CD14-positive monocyte (primary cell): ENCODE measurements around the gene PLA2G1B. TPM values are rescaled to one million over a fixed set of nuclear protein-coding genes. Genes with fewer than 3 reads are reported as not detected.
A peak's percentile ranks its signal among the peaks of the same experiment; 100 is the strongest.

Experiments used
- DNase-seq, 3 donors: peaks; one replicate each; pipeline ENCODE4 v3.0.0-alpha.2; 2011 to 2022
- H2AFZ ChIP-seq: 2 replicates; pipeline ENCODE4 v1.6.0; 2012; ENCODE audit warnings: mild to moderate bottlenecking, low read depth, low read length, inconsistent platforms; ENCODE audit not compliant: insufficient read depth, poor library complexity, severe bottlenecking
- H3K27ac ChIP-seq, 2 donors: 1 replicate in 1 of 2; 2 replicates in 1 of 2; pipeline ENCODE4 v1.5.1; 2012 to 2013; ENCODE audit warnings: low read length in 2 of 2, control low read depth in 1 of 2, inconsistent platforms in 1 of 2, low read depth in 1 of 2, mild to moderate bottlenecking in 1 of 2
- H3K27me3 ChIP-seq, 2 donors: one replicate each; pipeline versions ENCODE4 v1.6.0 to v1.6.1; 2011 to 2013; ENCODE audit warnings: low read length in 2 of 2; ENCODE audit not compliant: control insufficient read depth in 2 of 2, insufficient read depth in 2 of 2
- H3K36me3 ChIP-seq, 2 donors: replicated peaks in 1 of 2; 1 replicate in 1 of 2; 2 replicates in 1 of 2; pipeline versions ENCODE4 v1.5.1 to v1.6.1; 2012 to 2013; ENCODE audit warnings: low read length in 2 of 2, control low read depth in 1 of 2, inconsistent platforms in 1 of 2, mild to moderate bottlenecking in 1 of 2; ENCODE audit not compliant: insufficient read depth in 2 of 2, control insufficient read depth in 1 of 2
- H3K4me1 ChIP-seq, 2 donors: 1 replicate in 1 of 2; 2 replicates in 1 of 2; pipeline versions ENCODE4 v1.5.1 to v1.6.1; 2012 to 2013; ENCODE audit warnings: low read length in 2 of 2, control low read depth in 1 of 2, inconsistent platforms in 1 of 2, mild to moderate bottlenecking in 1 of 2, moderate library complexity in 1 of 2; ENCODE audit not compliant: insufficient read depth in 2 of 2, control insufficient read depth in 1 of 2
- H3K4me2 ChIP-seq: replicated peaks from 2 replicates; pipeline ENCODE3; 2012; ENCODE audit warnings: low read length, moderate library complexity, mild to moderate bottlenecking; ENCODE audit not compliant: poor library complexity, severe bottlenecking; ENCODE audit errors: extremely low read depth
- H3K4me3 ChIP-seq, 3 experiments: fragments of 200-600 bp in 1 of 3; sonication (generic) in 1 of 3; replicated peaks in 1 of 3; 1 replicate in 2 of 3; 2 replicates in 1 of 3; pipeline ENCODE4 v1.5.1; 2011 to 2013; ENCODE audit warnings: low read length in 3 of 3, mild to moderate bottlenecking in 3 of 3, control low read depth in 2 of 3, low read depth in 2 of 3, inconsistent platforms in 1 of 3, moderate library complexity in 1 of 3
- H3K79me2 ChIP-seq: 2 replicates; pipeline ENCODE4 v1.6.0; 2012; ENCODE audit warnings: mild to moderate bottlenecking, control low read depth, inconsistent platforms, low read length, moderate library complexity; ENCODE audit not compliant: insufficient read depth
- H3K9ac ChIP-seq: 2 replicates; pipeline ENCODE4 v1.6.0; 2017; ENCODE audit warnings: low read length, mild to moderate bottlenecking; ENCODE audit not compliant: insufficient read depth, poor library complexity, severe bottlenecking
- H3K9me3 ChIP-seq, 2 donors: replicated peaks in 1 of 2; 1 replicate in 1 of 2; 2 replicates in 1 of 2; pipeline versions ENCODE4 v1.5.1 to v1.6.1; 2012 to 2013; ENCODE audit warnings: low read length in 2 of 2, control low read depth in 1 of 2; ENCODE audit not compliant: control insufficient read depth in 1 of 2, insufficient read depth in 1 of 2
- H4K20me1 ChIP-seq: 2 replicates; pipeline ENCODE4 v1.6.0; 2012; ENCODE audit warnings: mild to moderate bottlenecking, low read length, control low read depth, moderate library complexity; ENCODE audit not compliant: insufficient read depth
- H3K27ac Mint-ChIP-seq, 7 donors: one replicate each; pipeline ENCODE4 v1.8.0; 2020; ENCODE audit warnings: mild to moderate bottlenecking in 7 of 7, mixed read lengths in 7 of 7, moderate library complexity in 6 of 7, inconsistent platforms in 2 of 7
- H3K27me3 Mint-ChIP-seq, 3 donors: one replicate each; pipeline ENCODE4 v1.8.0; 2021 to 2022; ENCODE audit warnings: low read depth in 3 of 3, mild to moderate bottlenecking in 3 of 3, mixed read lengths in 3 of 3, moderate library complexity in 3 of 3, inconsistent platforms in 1 of 3
- H3K36me3 Mint-ChIP-seq, 2 donors: one replicate each; pipeline ENCODE4 v1.8.0; 2020; ENCODE audit warnings: mixed read lengths in 2 of 2, inconsistent platforms in 1 of 2, mild to moderate bottlenecking in 1 of 2
- H3K4me1 Mint-ChIP-seq: one replicate; pipeline ENCODE4 v1.8.0; 2020; ENCODE audit warnings: mild to moderate bottlenecking, mixed read lengths
- H3K4me3 Mint-ChIP-seq, 2 donors: one replicate each; pipeline ENCODE4 v1.8.0; 2020; ENCODE audit warnings: mild to moderate bottlenecking in 2 of 2, mixed read lengths in 2 of 2, moderate library complexity in 1 of 2
- H3K9me3 Mint-ChIP-seq, 7 donors: one replicate each; pipeline ENCODE4 v1.8.0; 2020 to 2022; ENCODE audit warnings: mixed read lengths in 7 of 7, mild to moderate bottlenecking in 6 of 7, moderate library complexity in 6 of 7, inconsistent platforms in 2 of 7
- WGBS: methylation state at CpG from one replicate; pipeline ENCODE4 v1.1.5; 2013; ENCODE audit warnings: missing lambda C conversion rate; ENCODE audit not compliant: insufficient coverage; 5-methylcytosine and 5-hydroxymethylcytosine counted together
- intact Hi-C, 2 donors: fragments of 100-400 bp; cut with micrococcal nuclease; formaldehyde crosslinking; loops; one replicate each; pipeline versions ENCODE4 v1.15.0 to v1.15.1; 2023
- polyA plus RNA-seq, 3 donors: library from polyadenylated mRNA; depleted of rRNA in 1 of 3; unstranded in 2 of 3; stranded (reverse) in 1 of 3; fragments of 300-500 nt in 2 of 3; fragments of >200 nt in 1 of 3; fragmentation: Illumina TruSeq in 2 of 3; gene quantifications; 1 replicate in 2 of 3; 2 replicates in 1 of 3; pipeline ENCODE4 v1.2.3, GENCODE V29; 2012 to 2021
- TF ChIP-seq, protein P1 (sequence below): fragments of 200-600 bp; IDR thresholded peaks from one replicate; pipeline ENCODE4 v1.8.0; 2022; ENCODE audit warnings: antibody characterized with exemption, mild to moderate bottlenecking

PLA2G1B gene
- polyA plus RNA-seq, 3 donors, result not detected

GRCh38 chr12:120373683-120374082 lies 46.1 kb upstream of the PLA2G1B start:
- Histone ChIP-seq H3K4me2 (no peak overlapping the region), H3K9me3 (peaks cover 0 to 26% of the 10 kb centered on the region in 2 donors), H3K4me3 (no peak overlapping the region), H3K79me2 (no peaks in the 10 kb centered on the region), H2AFZ (no peak overlapping the region), H3K4me1 (no peaks in the 10 kb centered on the region), H3K27ac (no peak overlapping the region), H3K36me3 (no peaks in the 10 kb centered on the region), H3K27me3 (peaks cover 39 to 47% of the 10 kb centered on the region in 2 donors), H3K9ac (no peak overlapping the region), H4K20me1 (no peaks in the 10 kb centered on the region)
- H3K27ac Mint-ChIP-seq, result no peak overlapping the region
- TF ChIP-seq, protein P1, sequence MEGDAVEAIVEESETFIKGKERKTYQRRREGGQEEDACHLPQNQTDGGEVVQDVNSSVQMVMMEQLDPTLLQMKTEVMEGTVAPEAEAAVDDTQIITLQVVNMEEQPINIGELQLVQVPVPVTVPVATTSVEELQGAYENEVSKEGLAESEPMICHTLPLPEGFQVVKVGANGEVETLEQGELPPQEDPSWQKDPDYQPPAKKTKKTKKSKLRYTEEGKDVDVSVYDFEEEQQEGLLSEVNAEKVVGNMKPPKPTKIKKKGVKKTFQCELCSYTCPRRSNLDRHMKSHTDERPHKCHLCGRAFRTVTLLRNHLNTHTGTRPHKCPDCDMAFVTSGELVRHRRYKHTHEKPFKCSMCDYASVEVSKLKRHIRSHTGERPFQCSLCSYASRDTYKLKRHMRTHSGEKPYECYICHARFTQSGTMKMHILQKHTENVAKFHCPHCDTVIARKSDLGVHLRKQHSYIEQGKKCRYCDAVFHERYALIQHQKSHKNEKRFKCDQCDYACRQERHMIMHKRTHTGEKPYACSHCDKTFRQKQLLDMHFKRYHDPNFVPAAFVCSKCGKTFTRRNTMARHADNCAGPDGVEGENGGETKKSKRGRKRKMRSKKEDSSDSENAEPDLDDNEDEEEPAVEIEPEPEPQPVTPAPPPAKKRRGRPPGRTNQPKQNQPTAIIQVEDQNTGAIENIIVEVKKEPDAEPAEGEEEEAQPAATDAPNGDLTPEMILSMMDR, result no peak
- whole genome bisulfite sequencing, result 100% methylated on average over 6 of the region's 8 CpGs
- peaks cover 4 to 7% of the 10 kb centered on the region in 2 donors for H3K36me3 Mint-ChIP-seq
- no peak overlapping the region for H3K4me3 Mint-ChIP-seq
- DNase-seq, result no peak
- peaks cover 13% of the 10 kb centered on the region for H3K4me1 Mint-ChIP-seq
- peaks cover 0 to 16% (median 8%) of the 10 kb centered on the region in 7 donors for H3K9me3 Mint-ChIP-seq
- intact Hi-C loops, result no loop called here
- peaks cover 63 to 80% (median 79%) of the 10 kb centered on the region in 3 donors for H3K27me3 Mint-ChIP-seq

- no peak overlapping the region for H3K9ac ChIP-seq
- TF ChIP-seq, protein P1, result no peak
- H3K27ac Mint-ChIP-seq, result no peak overlapping the region
- H3K4me3 Mint-ChIP-seq, result peak overlapping the region in 1 of 2 donors; percentile 75
- H2AFZ ChIP-seq, result no peak overlapping the region
- intact Hi-C loops, result no loop called here
- H3K79me2 ChIP-seq, result no peaks in the 10 kb centered on the region
- H3K9me3 Mint-ChIP-seq, result peaks cover 0 to 16% (median 9%) of the 10 kb centered on the region in 7 donors
- no peak overlapping the region for H3K4me2 ChIP-seq
- WGBS, result 44% methylated on average over 6 of the region's 7 CpGs
- peaks cover 73 to 89% (median 85%) of the 10 kb centered on the region in 3 donors for H3K27me3 Mint-ChIP-seq
- no peaks in the 10 kb centered on the region for H4K20me1 ChIP-seq
- peaks cover 52 to 65% of the 10 kb centered on the region in 2 donors for H3K27me3 ChIP-seq
- no peaks in the 10 kb centered on the region for H3K36me3 ChIP-seq
- no peak for DNase-seq
- H3K4me3 ChIP-seq, result no peak overlapping the region
- peaks cover 0 to 4% of the 10 kb centered on the region in 2 donors for H3K4me1 ChIP-seq
- peaks cover 0 to 26% of the 10 kb centered on the region in 2 donors for H3K9me3 ChIP-seq
- no peak overlapping the region for H3K27ac ChIP-seq
- H3K4me1 Mint-ChIP-seq, result peaks cover 7% of the 10 kb centered on the region
- H3K36me3 Mint-ChIP-seq, result peaks cover 4 to 7% of the 10 kb centered on the region in 2 donors
Observed at GRCh38 chr12:120370343-120371243, 43.0 kb upstream of the PLA2G1B start.
